ENCODE results near the gene GRM8.

GRM8 gene

DNA sequence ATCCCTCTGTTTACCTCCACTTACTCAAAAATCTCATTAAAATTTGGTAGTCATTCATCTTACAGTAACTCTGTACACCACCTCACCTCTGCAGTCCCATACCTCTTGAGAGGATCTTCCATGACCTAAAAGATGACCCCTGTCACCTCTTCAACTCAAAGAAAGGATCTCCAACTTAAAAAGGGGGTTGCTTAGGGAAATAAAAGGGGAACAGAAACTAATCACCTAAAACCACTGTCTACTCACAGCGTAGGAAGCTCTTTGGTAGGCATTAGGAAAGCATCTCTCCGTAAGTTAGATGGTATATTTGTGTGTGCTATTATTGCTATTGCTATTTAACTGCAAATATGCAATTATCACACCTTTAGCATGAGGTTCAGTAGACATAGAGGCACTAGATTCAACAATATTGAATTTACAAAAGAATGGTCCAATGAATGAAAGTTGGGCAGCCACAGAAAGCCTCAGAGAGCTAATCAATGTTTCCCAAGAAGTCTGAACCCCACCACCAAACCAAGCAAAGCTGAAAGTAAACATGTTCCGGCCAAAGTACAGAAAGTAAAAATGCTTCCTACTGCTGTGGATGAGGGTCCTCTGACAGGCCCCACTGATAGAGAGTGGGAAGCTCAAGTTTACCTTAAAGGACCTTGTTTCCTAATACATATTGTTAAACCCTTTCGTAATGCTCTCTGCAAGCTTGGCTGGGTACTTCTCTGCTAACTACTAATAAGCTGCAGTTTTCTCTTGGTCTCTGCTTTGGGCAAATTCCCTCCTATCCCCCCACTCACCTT lies 105.8 kb downstream of the GRM8 start:
- no peak for DNase-seq

- no peak for DNase-seq
Measured at GRCh38 chr7:127137146-127137545, 115.6 kb downstream of the GRM8 start.

DNA sequence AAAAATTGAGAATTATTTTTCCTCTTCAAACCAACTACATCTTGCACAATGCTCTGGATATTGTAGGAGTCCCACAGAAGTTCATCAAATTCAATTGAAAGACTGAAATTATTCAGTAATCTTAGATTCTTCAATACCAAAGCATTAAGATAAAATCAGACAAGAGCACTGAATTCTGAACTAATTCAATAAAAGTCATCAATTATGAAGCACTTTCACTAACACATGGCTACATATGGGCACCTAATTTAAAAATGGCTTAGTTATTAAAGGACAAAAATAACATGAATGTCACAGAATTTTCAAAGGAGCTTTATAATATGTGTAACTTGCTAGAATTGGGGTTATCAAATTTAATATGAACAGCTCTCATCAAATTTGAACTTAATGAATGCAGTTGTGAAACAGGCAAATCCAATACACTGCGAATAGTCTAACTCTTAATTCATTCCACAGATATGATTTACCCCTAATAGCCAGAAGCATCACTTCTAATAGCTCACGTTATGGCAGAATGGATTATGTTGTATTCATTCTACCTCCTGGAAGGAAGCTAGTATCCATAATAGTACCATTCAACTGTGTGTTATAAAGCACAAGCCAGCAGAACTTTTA lies 116.8 kb downstream of the GRM8 start:
- DNase-seq: no peak

DNA sequence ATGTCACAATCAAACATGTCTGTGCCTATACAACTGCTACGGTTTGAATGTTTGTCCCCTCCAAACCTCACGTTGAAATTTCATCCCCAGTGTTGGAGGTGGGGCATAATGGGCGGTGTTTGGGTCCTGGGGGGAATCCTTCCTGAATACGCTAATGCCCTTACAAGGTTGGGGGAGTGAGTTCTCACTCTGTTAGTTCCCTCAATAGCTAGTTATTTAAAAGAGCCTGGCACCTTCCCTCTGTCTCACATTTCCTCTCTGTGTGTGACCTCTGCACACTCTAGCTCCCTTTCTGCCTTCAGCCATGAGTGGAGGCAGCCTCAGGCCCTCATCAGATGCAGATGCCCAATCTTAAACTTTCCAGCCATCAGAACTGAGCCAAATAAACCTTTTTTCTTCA lies 129.5 kb downstream of the GRM8 start:
- DNase-seq: no peak

GRCh38 chr7:127119517-127119916 lies 133.2 kb downstream of the GRM8 start:
- no peak for DNase-seq

DNA sequence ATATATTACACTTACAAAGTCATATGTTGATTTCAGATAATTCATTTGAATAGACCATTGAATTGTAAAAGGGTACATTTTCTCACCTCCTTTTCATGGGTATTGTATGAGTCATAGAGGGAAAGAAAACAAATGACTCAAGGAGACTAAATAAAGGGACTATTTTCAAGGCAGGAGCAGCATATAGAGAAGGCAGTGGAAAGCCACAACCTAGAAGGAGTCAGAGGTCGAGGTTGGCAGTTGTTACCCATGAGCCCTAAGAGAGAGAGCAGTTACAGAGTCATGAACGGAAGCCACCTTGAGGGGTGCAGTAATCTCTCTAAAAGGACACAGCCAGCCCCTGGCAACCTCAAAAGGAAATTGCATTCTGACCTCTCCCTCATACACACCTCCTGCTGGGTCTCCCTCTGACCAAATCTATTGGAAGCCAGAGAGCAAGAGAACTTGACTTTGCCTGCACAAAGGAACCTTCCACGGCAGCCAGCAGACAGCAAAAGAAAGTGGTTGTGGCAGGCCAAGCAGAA lies 137.9 kb downstream of the GRM8 start:
- no peak for DNase-seq

DNA sequence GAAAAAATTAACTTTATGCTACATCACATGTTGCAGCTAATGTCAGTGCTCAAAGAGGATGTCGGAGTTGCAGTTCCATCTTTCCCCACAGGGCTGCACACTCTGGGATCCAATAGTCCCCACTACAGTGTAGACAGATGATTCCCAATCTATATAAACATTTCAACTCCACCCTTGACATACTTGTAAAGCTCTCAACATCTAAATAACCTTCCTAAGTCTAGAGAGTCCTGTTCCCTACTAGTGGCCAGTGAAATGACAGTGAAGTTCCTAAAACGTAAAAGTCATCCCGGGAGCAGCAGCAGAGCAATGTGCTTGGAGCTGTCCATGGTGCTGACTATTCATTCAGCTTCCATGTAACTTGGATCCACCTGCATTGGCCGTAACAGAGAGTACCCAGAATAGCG lies 145.1 kb downstream of the GRM8 start:
- DNase-seq: peak; percentile 41

DNA sequence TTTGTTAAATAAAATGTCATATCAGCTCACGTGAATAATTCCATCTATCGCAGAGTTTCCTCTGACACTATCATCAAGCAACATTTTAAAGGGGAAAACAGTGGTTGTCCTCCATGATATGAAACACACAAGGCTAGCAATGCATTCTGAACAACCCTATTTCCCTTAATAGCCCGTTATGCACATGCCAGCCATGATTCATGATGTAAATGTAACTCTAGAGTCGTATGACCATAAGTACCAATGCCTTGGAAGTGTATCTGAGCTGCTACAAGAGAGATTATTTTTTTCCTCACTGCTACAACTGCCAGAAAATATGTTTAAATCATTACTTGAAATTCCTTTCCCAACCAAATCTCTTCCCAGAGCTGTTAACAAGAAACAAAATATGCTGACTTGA lies 159.4 kb downstream of the GRM8 start:
- no peak for DNase-seq

GRCh38 chr7:127091620-127092019 lies 161.1 kb downstream of the GRM8 start:
- no peak for DNase-seq

DNA sequence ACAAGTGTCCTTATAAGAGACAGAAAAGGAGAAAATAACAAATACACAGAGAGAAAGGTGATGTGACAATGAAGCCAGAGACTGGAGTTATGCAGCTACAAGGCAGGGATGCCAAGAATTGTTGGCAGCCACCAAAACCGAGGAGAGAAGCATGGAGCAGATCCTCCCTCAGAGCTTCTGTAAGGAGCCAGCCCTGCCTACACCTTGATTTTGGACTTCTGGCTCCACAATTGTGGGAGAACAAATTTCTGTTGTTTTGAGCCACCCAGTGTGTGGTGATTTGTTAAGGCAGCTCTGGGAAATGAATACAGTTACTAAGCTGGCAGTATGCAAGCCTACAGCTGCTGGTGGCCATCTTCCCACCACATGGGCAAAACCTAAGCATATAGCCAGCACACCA lies 163.6 kb downstream of the GRM8 start:
- DNase-seq: no peak

DNA sequence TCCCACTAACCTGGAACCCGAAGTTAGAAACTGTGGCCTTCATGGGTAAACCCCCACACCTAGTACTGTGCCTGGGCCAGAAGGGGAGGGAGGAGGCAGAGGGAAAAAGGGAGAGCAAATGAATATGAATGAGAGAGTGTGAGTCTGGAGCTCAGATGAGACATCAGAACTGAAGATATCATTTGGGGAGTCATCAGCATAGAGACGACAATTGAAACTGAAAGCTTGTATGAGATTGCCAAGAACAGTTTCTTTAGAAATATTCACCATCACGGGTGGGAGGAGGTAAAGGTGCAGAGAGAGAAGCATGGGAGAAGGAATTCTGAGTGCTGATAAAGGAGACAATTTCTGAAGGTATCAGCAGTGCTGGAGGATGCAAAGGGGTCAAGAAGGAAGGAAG lies 171.2 kb downstream of the GRM8 start:
- no peak for DNase-seq

- no peak for DNase-seq
Measured at GRCh38 chr7:127080576-127080975, 172.2 kb downstream of the GRM8 start.

DNA sequence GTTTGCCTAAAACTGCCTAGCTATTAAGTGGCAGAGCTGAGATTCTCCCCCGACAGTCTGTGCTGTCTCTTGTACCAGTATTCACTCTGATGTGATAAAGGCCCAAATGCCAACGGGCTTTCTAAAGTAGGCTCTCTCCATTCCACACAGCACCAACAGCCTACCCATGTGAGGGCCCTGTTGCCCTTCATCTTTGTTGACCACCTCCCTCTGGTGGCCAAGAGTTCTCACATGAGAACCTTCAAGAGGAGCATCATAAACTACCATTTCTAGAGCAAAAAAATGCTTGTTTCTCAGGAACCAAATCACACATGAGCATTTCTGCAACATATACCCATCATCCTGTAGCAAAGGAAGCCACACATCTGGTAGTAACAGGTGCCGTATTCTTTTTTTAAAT lies 185.8 kb downstream of the GRM8 start:
- DNase-seq: no peak

- DNase-seq: no peak
Measured at GRCh38 chr7:127059475-127059874, 193.3 kb downstream of the GRM8 start.

- DNase-seq: no peak
Measured at GRCh38 chr7:127057918-127058317, 194.8 kb downstream of the GRM8 start.

- DNase-seq: no peak
Measured at GRCh38 chr7:127056202-127056601, 196.5 kb downstream of the GRM8 start.

DNA sequence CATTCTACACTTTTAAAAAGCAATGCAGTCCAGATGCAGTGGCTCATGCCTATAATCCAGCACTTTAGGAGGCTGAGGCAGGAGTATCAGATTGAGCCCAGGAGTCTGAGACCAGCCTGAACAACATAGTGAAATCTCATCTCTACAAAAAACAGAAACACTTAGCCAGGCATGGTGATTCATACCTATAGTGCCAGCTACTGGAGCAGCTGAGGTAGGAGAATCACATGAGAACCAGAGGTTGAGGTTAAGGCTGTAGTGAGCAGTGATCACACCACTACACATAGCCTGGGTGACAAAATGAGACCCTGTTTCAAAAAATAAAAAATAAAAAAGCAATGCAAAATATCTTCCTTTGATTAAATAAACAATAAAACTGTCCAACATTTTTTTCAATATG lies 205.2 kb downstream of the GRM8 start:
- no peak for DNase-seq

GRCh38 chr7:127041689-127042452 lies 210.9 kb downstream of the GRM8 start:
- DNase-seq: no peak

DNA sequence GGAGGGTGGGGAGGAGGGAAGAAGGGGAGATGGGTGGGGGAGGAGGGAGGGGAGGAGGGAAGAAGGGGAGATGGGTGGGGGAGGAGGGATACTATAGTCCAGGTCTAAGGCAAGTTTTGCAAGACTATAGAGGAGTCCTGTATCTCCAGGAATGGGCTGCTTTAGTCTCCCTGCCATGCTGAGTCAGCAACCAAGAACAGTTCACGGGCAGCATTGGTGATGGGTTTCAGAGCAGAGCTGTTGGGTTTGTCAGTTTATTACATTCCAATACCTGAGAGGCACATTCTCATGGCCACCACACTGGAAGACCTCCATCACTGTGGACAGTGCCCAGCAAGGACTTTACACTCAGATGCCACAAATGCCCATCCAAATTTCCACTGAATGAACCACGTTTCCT lies 212.7 kb downstream of the GRM8 start:
- DNase-seq: no peak

GRCh38 chr7:127039541-127039940 lies 213.2 kb downstream of the GRM8 start:
- no peak for DNase-seq

- DNase-seq: no peak
Measured at GRCh38 chr7:127035203-127035849, 217.4 kb downstream of the GRM8 start.

DNA sequence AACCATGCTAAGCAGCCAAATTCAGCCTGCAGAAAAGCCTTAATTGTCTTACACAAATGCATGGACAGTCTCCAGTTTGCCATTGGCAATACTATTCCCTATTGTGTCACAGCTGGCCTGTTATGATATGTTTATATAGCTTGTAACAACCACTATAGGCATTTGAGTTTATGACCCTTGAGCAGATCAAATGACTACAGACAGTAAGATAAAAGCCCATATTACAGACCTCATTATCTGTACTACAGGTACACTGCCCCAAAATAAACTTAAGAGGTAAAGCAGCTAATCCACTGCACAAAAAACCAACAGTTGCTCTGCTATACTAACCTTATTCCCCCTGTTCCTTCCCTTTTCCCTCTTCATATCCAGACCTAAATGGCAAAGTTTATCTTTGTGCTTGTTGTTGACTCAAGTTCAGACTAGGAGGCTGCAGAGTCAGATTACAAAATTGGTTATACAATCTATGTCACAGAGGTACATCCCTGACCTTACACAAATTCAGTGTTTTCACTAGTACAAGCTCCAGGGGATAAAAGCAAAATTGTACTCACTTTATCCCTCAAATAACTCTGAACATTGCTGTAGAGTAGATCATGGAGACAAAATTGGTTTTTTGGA lies 218.4 kb downstream of the GRM8 start:
- no peak for DNase-seq

GRCh38 chr7:127029823-127030222 lies 222.9 kb downstream of the GRM8 start:
- no peak for DNase-seq

Data from stimulated activated CD4-positive, alpha-beta T cell treated with anti-CD3 and anti-CD28 coated beads, Interleukin-15, amount 100 ng/mL, for 24 hours (primary cell).